HepG2 (cell line): ENCODE data around the gene MSH4. TPM values are rescaled to one million over a fixed set of nuclear protein-coding genes. Genes with fewer than 3 reads are reported as not detected.

ENCODE experiments used
- ATAC-seq: fragments of 200-7000 bp; cut with Tn5 transposase; 3 replicates; pipeline ENCODE4 v1.9.1; 2020; ENCODE audit warnings: mild to moderate bottlenecking, moderate library complexity
- BruUV-seq: library from RNA; stranded (reverse); fragments of 400-500 nt; replicated peaks from 2 replicates; lab custom pipeline; 2021; lab: Mats Ljungman, UMichigan
- CTCF ChIA-PET: fragments of 300-600 bp; formaldehyde crosslinking; extraction: SDS; loops from one replicate; lab custom pipeline; 2021; ENCODE audit warnings: low total read pairs, inconsistent platforms, low intra/inter-chr PET ratio; lab: Yijun Ruan, JAX
- POLR2A ChIA-PET: fragments of 350-600 bp; sonication (Branson Sonifier 250); formaldehyde crosslinking; loops from one replicate; lab custom pipeline; 2020; ENCODE audit warnings: antibody characterized with exemption, inconsistent platforms; lab: Yijun Ruan, JAX
- DNase-seq: peaks from one replicate; pipeline ENCODE4 v3.0.0-alpha.2; 2015; ENCODE audit warnings: low spot score
- FAIRE-seq: peaks from 3 replicates; lab custom pipeline; 2011; peaks lifted over from hg19 to GRCh38; lab: Jason Lieb, UNC
- H2AFZ ChIP-seq: one replicate; pipeline ENCODE4 v1.6.1; 2011; ENCODE audit warnings: low read length, inconsistent platforms
- H3K27ac ChIP-seq: fragments of 300-600 bp; 3 replicates; pipeline ENCODE4 v1.8.0; 2011; ENCODE audit warnings: mixed run types, mild to moderate bottlenecking, mixed read lengths, low read length, inconsistent platforms; ENCODE audit not compliant: insufficient read depth; ENCODE audit errors: extremely low read length
- H3K27me3 ChIP-seq, 2 experiments: fragments of 200-600 bp in 1 of 2; 2 replicates in 1 of 2; 3 replicates in 1 of 2; pipeline versions ENCODE4 v1.6.0 to v1.8.0; 2011; ENCODE audit warnings: low read length in 2 of 2, mild to moderate bottlenecking in 2 of 2, moderate library complexity in 2 of 2, inconsistent platforms in 1 of 2; ENCODE audit not compliant: insufficient read depth in 2 of 2, control insufficient read depth in 1 of 2
- H3K36me3 ChIP-seq, 2 experiments: fragments of 200-600 bp in 1 of 2; replicated peaks in 1 of 2; 2 replicates in 1 of 2; 3 replicates in 1 of 2; pipeline versions ENCODE4 v1.5.1 to v1.8.0; 2011; ENCODE audit warnings: low read length in 2 of 2, inconsistent platforms in 1 of 2; ENCODE audit not compliant: insufficient read depth in 2 of 2, control insufficient read depth in 1 of 2
- H3K4me1 ChIP-seq: 2 replicates; pipeline ENCODE4 v1.5.1; 2012; ENCODE audit warnings: low read length, inconsistent platforms; ENCODE audit not compliant: insufficient read depth
- H3K4me2 ChIP-seq: 2 replicates; pipeline ENCODE4 v1.6.0; 2011; ENCODE audit warnings: low read depth, low read length, inconsistent platforms
- H3K4me3 ChIP-seq, 3 experiments: fragments of 200-600 bp in 1 of 3; sonication (generic), shearing (Covaris generic) in 1 of 3; replicated peaks in 1 of 3; 2 replicates each; pipeline ENCODE4 v1.5.1; 2011 to 2016; ENCODE audit warnings: low read length in 3 of 3, inconsistent platforms in 2 of 3, low read depth in 2 of 3, mild to moderate bottlenecking in 2 of 3, control low read depth in 1 of 3, mixed read lengths in 1 of 3; ENCODE audit not compliant: insufficient read depth in 1 of 3
- H3K79me2 ChIP-seq: one replicate; pipeline ENCODE4 v1.6.1; 2011; ENCODE audit warnings: low read length, inconsistent platforms; ENCODE audit not compliant: insufficient read depth
- H3K9ac ChIP-seq: 2 replicates; pipeline ENCODE4 v1.6.0; 2011; ENCODE audit warnings: mild to moderate bottlenecking, low read depth, low read length, inconsistent platforms; ENCODE audit not compliant: insufficient read depth
- H3K9me3 ChIP-seq: 2 replicates; pipeline ENCODE4 v1.5.1; 2012; ENCODE audit warnings: mild to moderate bottlenecking, low read length
- H4K20me1 ChIP-seq: 2 replicates; pipeline ENCODE4 v1.6.0; 2011; ENCODE audit warnings: inconsistent platforms, mild to moderate bottlenecking, low read length, moderate library complexity; ENCODE audit not compliant: insufficient read depth
- MYNN ChIP-seq: sonication (generic); formaldehyde crosslinking; IDR thresholded peaks from 2 replicates; pipeline ENCODE4 v1.4.0; 2020; ENCODE audit warnings: mild to moderate bottlenecking, low read depth, missing genetic modification reagents
- PAF1 ChIP-seq: IDR thresholded peaks from 2 replicates; pipeline ENCODE4 v1.6.1; 2016; ENCODE audit warnings: missing genetic modification reagents, missing compliant biosample characterization
- POLR2A ChIP-seq, 2 experiments: IDR thresholded peaks; 2 replicates each; pipeline ENCODE4 v1.6.1; 2011; ENCODE audit warnings: low read depth in 2 of 2, low read length in 2 of 2, mild to moderate bottlenecking in 1 of 2, moderate library complexity in 1 of 2; ENCODE audit not compliant: insufficient read depth in 1 of 2
- POLR2G ChIP-seq: fragments of 200-400 bp; formaldehyde crosslinking; IDR thresholded peaks from 2 replicates; pipeline ENCODE4 v1.6.1; 2018; ENCODE audit warnings: mild to moderate bottlenecking, low read depth, low read length, moderate library complexity
- RBM22 ChIP-seq: fragments of 200-400 bp; formaldehyde crosslinking; optimal IDR thresholded peaks from 2 replicates; pipeline ENCODE3; 2017; ENCODE audit warnings: mild to moderate bottlenecking, low read length, moderate library complexity
- SIN3A ChIP-seq: IDR thresholded peaks from 2 replicates; pipeline ENCODE4 v1.6.1; 2011; ENCODE audit warnings: low read depth, mild to moderate bottlenecking, control low read depth, low read length, borderline replicate concordance
- ZC3H4 ChIP-seq: sonication (generic); formaldehyde crosslinking; IDR thresholded peaks from 2 replicates; pipeline ENCODE4 v1.4.0; 2020; ENCODE audit warnings: missing genetic modification reagents, borderline replicate concordance
- ZNF225 ChIP-seq: sonication (generic); formaldehyde crosslinking; IDR thresholded peaks from 2 replicates; pipeline ENCODE4 v1.4.0; 2020; ENCODE audit warnings: mild to moderate bottlenecking, missing genetic modification reagents
- ZNF343 ChIP-seq: sonication (generic); formaldehyde crosslinking; IDR thresholded peaks from 2 replicates; pipeline ENCODE4 v1.4.0; 2020; ENCODE audit warnings: mild to moderate bottlenecking, missing genetic modification reagents
- ZNF503 ChIP-seq: sonication (generic); formaldehyde crosslinking; IDR thresholded peaks from 2 replicates; pipeline ENCODE4 v1.4.0; 2020; ENCODE audit warnings: missing genetic modification reagents
- ZNF766 ChIP-seq: sonication (generic); formaldehyde crosslinking; IDR thresholded peaks from 2 replicates; pipeline ENCODE4 v1.5.0; 2020; ENCODE audit warnings: missing genetic modification reagents, borderline replicate concordance
- ZNF792 ChIP-seq: IDR thresholded peaks from 2 replicates; pipeline ENCODE4 v1.6.1; 2016
- WGBS: methylation state at CpG from one replicate; pipeline ENCODE4 v1.1.6; 2017; ENCODE audit warnings: low lambda C conversion rate; 5-methylcytosine and 5-hydroxymethylcytosine counted together
- in situ Hi-C: cut with HindIII; loops from 2 replicates; pipeline ENCODE4 v1.10.0; 2017; ENCODE audit warnings: low pct_unique_long_range_greater_than_20kb; ENCODE audit not compliant: extremely low pct_ligation_motif_present
- intact Hi-C: fragments of 100-400 bp; cut with micrococcal nuclease; formaldehyde crosslinking; loops from one replicate; pipeline ENCODE4 v1.10.0; 2022; ENCODE audit not compliant: unreplicated experiment
- polyA plus RNA-seq, 8 experiments: library from polyadenylated mRNA; depleted of rRNA in 3 of 8; stranded (reverse) in 7 of 8; unstranded in 1 of 8; fragments of >200 nt; fragmentation: Illumina TruSeq in 4 of 8; extraction: Trizol in 4 of 8; gene quantifications; 2 replicates each; pipeline versions ENCODE4 v1.2.1 to v1.2.3, GENCODE V29; 2011 to 2016; ENCODE audit warnings: low read depth in 4 of 8, missing spikeins in 1 of 8, mixed read lengths in 1 of 8; ENCODE audit not compliant: insufficient read depth in 1 of 8
- total RNA-seq, 5 experiments: library from RNA; depleted of rRNA; stranded (reverse); fragments of >200 nt; fragmentation: Illumina TruSeq; extraction: Trizol; gene quantifications; 2 replicates each; pipeline ENCODE4 v1.2.3, GENCODE V29; 2016; ENCODE audit warnings: low read depth in 1 of 5

MSH4 gene
- total and polyA plus RNA-seq, 2 of the 13 experiments (the other 11 are each of a cell fraction or from before 2014, with no cell fraction given), result 0.01 to 0.09 TPM

- ChIA-PET CTCF (no interaction called here), POLR2A (interaction anchor here (6.6 kb wide), 1 partner anchor 9 kb away, joined by 54 read pairs; the partner anchor contains the start of gene RABGGTB)
- FAIRE-seq (no peak), DNase-seq (no peak), ATAC-seq (no peak; the same call in 2 of the 3 replicates)
- Histone ChIP-seq H3K79me2 (peaks cover 15% of the 10 kb centered on the region), H2AFZ (no peak overlapping the region), H3K4me1 (peaks cover 35% of the 10 kb centered on the region), H3K4me3 (no peak overlapping the region), H3K27ac (no peak overlapping the region), H3K9me3 (no peaks in the 10 kb centered on the region), H4K20me1 (peaks cover 60% of the 10 kb centered on the region), H3K9ac (no peak overlapping the region), H3K36me3 (peaks cover 6 to 48% of the 10 kb centered on the region in 2 experiments), H3K27me3 (no peaks in the 10 kb centered on the region), H3K4me2 (no peak overlapping the region)
- WGBS, result 92% methylated on average over 4 of the region's 4 CpGs
- TF ChIP-seq ZNF225 (CRISPR knock-in tag) (no peak), ZNF792 (CRISPR knock-in tag) (no peak), POLR2A (IDR thresholded peaks at IDR 0.05; ENCODE audit: insufficient read depth in 1 of 2, low read depth in 2 of 2, low read length in 2 of 2) (peak in 1 of 2 experiments; percentile 14; a peak in 2 of 4 replicates), POLR2G (peak; percentile 55), ZNF766 (no peak), ZNF503 (CRISPR knock-in tag) (0 out of 2 replicates have a peak, but pooled peaks have one; percentile 27), RBM22 (peak; percentile 98), PAF1 (CRISPR knock-in tag) (peak; percentile 70; the same call in 1 of the 2 replicates), ZNF343 (CRISPR knock-in tag) (no peak), SIN3A (0 out of 2 replicates have a peak, but pooled peaks have one; percentile 7), MYNN (CRISPR knock-in tag) (no peak), ZC3H4 (0 out of 2 replicates have a peak, but pooled peaks have one; percentile 67)
- intact Hi-C loops (no loop called here), in situ Hi-C loops (no loop called here)
- BruUV-seq, result no TSS peak
Measured at GRCh38 chr1:75795703-75796193, 934 bp upstream of the MSH4 start.
